ENCODE measurements around the gene ABCG5.

DNA sequence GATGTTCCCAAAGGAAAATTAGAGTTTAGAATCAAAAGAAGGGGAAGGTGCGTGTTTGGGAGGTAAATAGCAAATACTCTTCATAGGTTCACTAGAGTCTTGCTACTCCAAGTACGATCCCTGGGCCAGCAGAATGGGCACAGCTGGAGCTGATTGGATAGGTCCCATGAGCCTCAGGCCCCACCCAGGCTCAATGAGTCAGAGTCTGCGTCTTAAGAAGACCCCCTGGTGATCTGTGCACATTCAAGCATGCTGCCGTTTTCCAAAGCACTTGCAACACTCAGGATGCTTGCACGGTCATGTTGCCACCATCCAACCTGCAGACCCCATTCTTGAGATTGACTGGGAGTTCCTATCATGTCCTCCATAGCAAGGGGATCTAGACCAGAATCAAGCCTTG is 40.6 kb upstream of the ABCG5 start:
- no peak for TF ChIP-seq BHLHE40 (IDR thresholded peaks at IDR 0.05; ENCODE audit: borderline replicate concordance)
- no peak for TF ChIP-seq LEF1 (IDR thresholded peaks at IDR 0.05; ENCODE audit: borderline replicate concordance)
- TF ChIP-seq ELF4 (IDR thresholded peaks at IDR 0.05): no peak
- no peak for TF ChIP-seq SUZ12 (IDR thresholded peaks at IDR 0.05)
